ENCODE measurements around the gene TLE5.

GRCh38 chr19:3026768-3027167, 35.5 kb downstream of the TLE5 start:
- TF ChIP-seq CTCF (IDR thresholded peaks at IDR 0.05) (no peak), EP300 (IDR thresholded peaks at IDR 0.05) (no peak)

Data from stomach (tissue), 4 donors.